Lower lobe of right lung (tissue), 2 donors: ENCODE measurements around the gene ACTR5. TPM values are rescaled to one million over a fixed set of nuclear protein-coding genes. Genes with fewer than 3 reads are reported as not detected.
A peak's percentile ranks its signal among the peaks of the same experiment; 100 is the strongest.

Experiments
- ATAC-seq, 2 donors: fragments of 200-7000 bp; cut with Tn5 transposase; one replicate each; pipeline ENCODE4 v1.9.1; 2020 to 2022; ENCODE audit warnings: mild to moderate bottlenecking in 2 of 2, moderate library complexity in 2 of 2
- DNase-seq: peaks from one replicate; pipeline ENCODE4 v3.0.0-alpha.2; 2020
- H3K27ac ChIP-seq: fragments of 200-600 bp; one replicate; pipeline ENCODE4 v1.8.0; 2022
- H3K27me3 ChIP-seq: fragments of 200-600 bp; one replicate; pipeline ENCODE4 v1.8.0; 2022; ENCODE audit warnings: low read depth
- H3K36me3 ChIP-seq: fragments of 200-600 bp; one replicate; pipeline ENCODE4 v1.8.0; 2022; ENCODE audit warnings: mild to moderate bottlenecking
- H3K4me1 ChIP-seq: fragments of 200-600 bp; one replicate; pipeline ENCODE4 v1.8.0; 2022
- H3K4me3 ChIP-seq: fragments of 200-600 bp; one replicate; pipeline ENCODE4 v1.8.0; 2022; ENCODE audit warnings: mild to moderate bottlenecking
- H3K9me3 ChIP-seq: fragments of 200-600 bp; one replicate; pipeline ENCODE4 v1.8.0; 2022
- intact Hi-C: fragments of 100-400 bp; cut with DNase I; formaldehyde crosslinking; loops from one replicate; pipeline ENCODE4 v1.11.0; 2022
- total RNA-seq: library from RNA; stranded (reverse); fragmentation: NEBNext Ultra II Directional; extraction: Animal tissue kit (Norgen Biotek cat#: 25700); gene quantifications from one replicate; pipeline ENCODE4 v1.2.1, GENCODE V29; 2021
- TF ChIP-seq, protein P1 (sequence below): fragments of 200-600 bp; IDR thresholded peaks from one replicate; pipeline ENCODE4 v1.8.0; 2022; ENCODE audit warnings: antibody characterized with exemption, mild to moderate bottlenecking
- donor health status: DM: no; HTN: yes; CAD: no; lungs with severe emphysema.

Gene ACTR5
- total RNA-seq, 1 donor from 2014 or later = 6.0 TPM

DNA sequence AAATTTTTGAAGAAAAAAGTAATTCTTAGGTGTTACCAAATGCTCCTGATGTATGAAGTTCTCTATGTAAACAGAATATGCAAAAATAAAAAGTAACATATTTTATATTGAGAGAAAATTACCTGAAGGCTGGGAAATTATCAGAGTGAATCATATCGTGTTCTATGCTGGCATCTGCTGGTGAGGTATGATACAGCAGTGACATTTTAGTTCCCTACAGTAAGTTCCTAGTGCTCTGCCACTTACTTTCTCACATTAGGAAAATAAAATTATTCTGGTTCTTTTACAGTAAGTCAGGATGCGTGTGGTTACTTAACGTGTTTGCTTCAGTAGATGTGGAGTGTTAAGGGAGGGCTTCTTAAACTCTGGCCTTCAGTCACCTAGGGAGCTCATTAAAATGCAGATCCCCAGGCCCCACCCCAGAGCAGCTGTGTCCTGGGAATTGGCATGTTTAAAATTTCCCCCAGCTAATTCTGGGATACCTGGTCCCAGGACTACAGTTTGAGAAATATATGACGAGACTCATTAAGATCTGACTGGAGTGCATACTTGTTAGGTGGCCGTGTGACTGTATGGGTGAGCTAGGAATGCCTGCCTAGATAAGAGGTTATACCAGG, 3.2 kb downstream of the ACTR5 start:
- peaks cover 46% of the 10 kb centered on the region for H3K36me3 ChIP-seq
- H3K4me3 ChIP-seq = no peak overlapping the region
- no peaks in the 10 kb centered on the region for H3K27me3 ChIP-seq
- H3K27ac ChIP-seq = no peak overlapping the region
- H3K4me1 ChIP-seq = peaks cover 18% of the 10 kb centered on the region
- intact Hi-C loops = no loop called here
- no peaks in the 10 kb centered on the region for H3K9me3 ChIP-seq
- TF ChIP-seq, protein P1, sequence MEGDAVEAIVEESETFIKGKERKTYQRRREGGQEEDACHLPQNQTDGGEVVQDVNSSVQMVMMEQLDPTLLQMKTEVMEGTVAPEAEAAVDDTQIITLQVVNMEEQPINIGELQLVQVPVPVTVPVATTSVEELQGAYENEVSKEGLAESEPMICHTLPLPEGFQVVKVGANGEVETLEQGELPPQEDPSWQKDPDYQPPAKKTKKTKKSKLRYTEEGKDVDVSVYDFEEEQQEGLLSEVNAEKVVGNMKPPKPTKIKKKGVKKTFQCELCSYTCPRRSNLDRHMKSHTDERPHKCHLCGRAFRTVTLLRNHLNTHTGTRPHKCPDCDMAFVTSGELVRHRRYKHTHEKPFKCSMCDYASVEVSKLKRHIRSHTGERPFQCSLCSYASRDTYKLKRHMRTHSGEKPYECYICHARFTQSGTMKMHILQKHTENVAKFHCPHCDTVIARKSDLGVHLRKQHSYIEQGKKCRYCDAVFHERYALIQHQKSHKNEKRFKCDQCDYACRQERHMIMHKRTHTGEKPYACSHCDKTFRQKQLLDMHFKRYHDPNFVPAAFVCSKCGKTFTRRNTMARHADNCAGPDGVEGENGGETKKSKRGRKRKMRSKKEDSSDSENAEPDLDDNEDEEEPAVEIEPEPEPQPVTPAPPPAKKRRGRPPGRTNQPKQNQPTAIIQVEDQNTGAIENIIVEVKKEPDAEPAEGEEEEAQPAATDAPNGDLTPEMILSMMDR = peak; percentile 63
- no peak for DNase-seq
- ATAC-seq = no peak

DNA sequence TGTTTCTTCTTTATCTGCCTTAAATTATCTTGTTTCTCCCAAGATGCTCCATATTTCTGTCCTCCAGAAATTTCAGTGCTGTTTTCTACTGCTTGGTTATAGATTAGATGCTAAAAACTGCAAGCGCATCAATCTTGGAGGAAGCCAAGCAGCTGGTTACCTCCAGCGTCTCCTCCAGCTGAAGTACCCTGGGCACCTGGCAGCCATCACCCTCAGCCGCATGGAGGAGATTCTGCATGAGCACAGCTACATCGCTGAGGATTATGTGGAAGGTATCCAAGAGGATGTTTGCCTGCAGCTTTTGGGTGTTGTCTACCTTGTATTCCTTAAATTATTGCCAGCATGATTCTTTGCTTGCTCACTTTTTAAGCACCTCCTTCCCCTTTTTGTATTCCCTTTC, 3.8 kb downstream of the ACTR5 start:
- H3K4me3 ChIP-seq = no peak overlapping the region
- peaks cover 51% of the 10 kb centered on the region for H3K36me3 ChIP-seq
- ATAC-seq (no peak), DNase-seq (no peak)
- intact Hi-C loops = no loop called here
- no peak overlapping the region for H3K27ac ChIP-seq
- no peaks in the 10 kb centered on the region for H3K27me3 ChIP-seq
- TF ChIP-seq, protein P1 = no peak
- no peaks in the 10 kb centered on the region for H3K9me3 ChIP-seq
- H3K4me1 ChIP-seq = peaks cover 18% of the 10 kb centered on the region

- DNase-seq = no peak
- intact Hi-C loops = no loop called here
Observed at GRCh38 chr20:38754924-38755323, 6.7 kb downstream of the ACTR5 start.

DNA sequence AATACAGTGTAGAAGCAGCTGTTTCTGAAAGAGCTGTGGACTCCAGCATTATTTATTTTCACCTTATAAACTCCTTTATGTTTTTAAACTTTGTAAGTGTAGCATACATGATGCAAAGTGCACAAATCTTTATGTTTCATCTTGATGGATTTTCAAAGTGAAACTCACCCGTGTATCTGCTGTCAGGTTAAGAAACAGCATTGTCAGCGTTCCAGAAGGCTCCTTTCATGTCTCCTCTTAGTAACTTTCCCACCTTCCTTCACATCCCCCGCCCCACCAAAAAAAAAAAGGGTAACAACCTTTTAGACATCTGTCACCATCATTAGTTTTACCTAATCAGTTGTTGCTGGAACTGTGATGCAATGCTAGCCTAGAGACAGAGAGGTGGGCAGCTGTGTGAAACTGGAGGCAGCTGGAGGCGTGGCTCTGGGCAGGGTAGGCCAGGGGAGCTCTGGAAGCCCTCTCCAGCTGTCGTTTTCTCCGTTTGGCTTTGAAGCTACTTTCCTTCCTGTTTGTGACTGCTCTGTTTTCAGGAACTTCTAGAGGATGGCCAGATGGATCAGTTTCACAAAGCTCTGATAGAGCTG, 7.2 kb downstream of the ACTR5 start:
- H3K4me3 ChIP-seq = no peak overlapping the region
- H3K27me3 ChIP-seq = no peaks in the 10 kb centered on the region
- ATAC-seq = no peak
- H3K27ac ChIP-seq = no peak overlapping the region
- no peak for DNase-seq
- H3K9me3 ChIP-seq = no peaks in the 10 kb centered on the region
- H3K4me1 ChIP-seq = no peaks in the 10 kb centered on the region
- TF ChIP-seq, protein P1 = no peak
- intact Hi-C loops = no loop called here
- peaks cover 85% of the 10 kb centered on the region for H3K36me3 ChIP-seq

More at GRCh38 chr20:38754924-38755323, 6.7 kb downstream of the ACTR5 start:
- Histone ChIP-seq H3K9me3 (no peaks in the 10 kb centered on the region), H3K4me3 (no peak overlapping the region), H3K27me3 (no peaks in the 10 kb centered on the region), H3K4me1 (no peaks in the 10 kb centered on the region), H3K27ac (no peak overlapping the region), H3K36me3 (peaks cover 80% of the 10 kb centered on the region)
- no peak for ATAC-seq
- TF ChIP-seq, protein P1 = no peak

GRCh38 chr20:38757145-38757775, 9.0 kb downstream of the ACTR5 start:
- Histone ChIP-seq H3K27me3 (no peaks in the 10 kb centered on the region), H3K36me3 (peaks cover 99% of the 10 kb centered on the region), H3K9me3 (no peaks in the 10 kb centered on the region), H3K4me3 (no peak overlapping the region), H3K4me1 (no peaks in the 10 kb centered on the region), H3K27ac (peak overlapping the region; percentile 25)
- TF ChIP-seq, protein P1 = no peak
- intact Hi-C loops = no loop called here
- no peak for ATAC-seq
- DNase-seq = no peak
